Endometrial microvascular endothelial cells (primary cell): ENCODE results near the gene MRGPRX1. TPM values are rescaled to one million over a fixed set of nuclear protein-coding genes. Genes with fewer than 3 reads are reported as not detected.

Source experiments
- total RNA-seq: library from RNA; depleted of rRNA; stranded (reverse); fragments of >200 nt; gene quantifications from one replicate; pipeline ENCODE4 v1.2.3, GENCODE V29; 2015; ENCODE audit errors: inconsistent ontology term

MRGPRX1 gene
- total RNA-seq, 1 donor from 2014 or later: not detected

Other genes with a start within 250 kb of the MRGPRX1 start
- gene TMEM86A, start 240.6 kb downstream of the MRGPRX1 start, total RNA-seq: 0.46 TPM
- gene IGSF22, start 213.2 kb downstream of the MRGPRX1 start, total RNA-seq: 0.09 TPM
- not detected for gene PTPN5, start 147.6 kb downstream of the MRGPRX1 start, total RNA-seq
- not detected for gene MRGPRX2, start 121.3 kb upstream of the MRGPRX1 start, total RNA-seq
- gene ZDHHC13, start 177.8 kb upstream of the MRGPRX1 start, total RNA-seq: 119 TPM